NCI-H2196 treated with DMSO at 0.1 percent for 48 hours (cell line): ENCODE measurements around the gene KCNA5.

ENCODE experiments used
- DNase-seq: peaks from one replicate; lab custom pipeline; 2025; ENCODE audit not compliant: unreplicated experiment; lab: John Stamatoyannopoulos, UW

Gene KCNA5

GRCh38 chr12:5026342-5026938 is 17.2 kb upstream of the KCNA5 start:
- no peak for DNase-seq

- no peak for DNase-seq
Measured at GRCh38 chr12:5027046-5027821, 16.4 kb upstream of the KCNA5 start.

GRCh38 chr12:5030066-5030465 is 13.6 kb upstream of the KCNA5 start:
- DNase-seq: no peak

GRCh38 chr12:5031242-5031641 is 12.4 kb upstream of the KCNA5 start:
- no peak for DNase-seq

GRCh38 chr12:5031958-5032357 is 11.7 kb upstream of the KCNA5 start:
- DNase-seq: no peak

- no peak for DNase-seq
Measured at GRCh38 chr12:5032821-5033220, 10.9 kb upstream of the KCNA5 start.

- DNase-seq: no peak
Measured at GRCh38 chr12:5033883-5034282, 9.8 kb upstream of the KCNA5 start.

GRCh38 chr12:5034603-5035002 is 9.1 kb upstream of the KCNA5 start:
- DNase-seq: no peak

GRCh38 chr12:5035618-5036017 is 8.1 kb upstream of the KCNA5 start:
- no peak for DNase-seq

GRCh38 chr12:5036031-5036430 is 7.6 kb upstream of the KCNA5 start:
- no peak for DNase-seq

- no peak for DNase-seq
Measured at GRCh38 chr12:5037795-5038357, 5.8 kb upstream of the KCNA5 start.

GRCh38 chr12:5038781-5039311 is 4.8 kb upstream of the KCNA5 start:
- no peak for DNase-seq

- no peak for DNase-seq
Measured at GRCh38 chr12:5039815-5040214, 3.9 kb upstream of the KCNA5 start.

- no peak for DNase-seq
Measured at GRCh38 chr12:5040368-5040767, 3.3 kb upstream of the KCNA5 start.

GRCh38 chr12:5044420-5045295 is 979 bp downstream of the KCNA5 start:
- DNase-seq: no peak

- DNase-seq: no peak
Measured at GRCh38 chr12:5047094-5047493, 3.4 kb downstream of the KCNA5 start.

GRCh38 chr12:5047729-5048128 is 4.0 kb downstream of the KCNA5 start:
- DNase-seq: no peak

- no peak for DNase-seq
Measured at GRCh38 chr12:5050542-5050941, 6.9 kb downstream of the KCNA5 start.

- DNase-seq: no peak
Measured at GRCh38 chr12:5051334-5051733, 7.7 kb downstream of the KCNA5 start.

- no peak for DNase-seq
Measured at GRCh38 chr12:5051913-5052312, 8.2 kb downstream of the KCNA5 start.

GRCh38 chr12:5052348-5052747 is 8.7 kb downstream of the KCNA5 start:
- no peak for DNase-seq
